ENCODE measurements around the gene KIAA1755.

The KIAA1755 gene, protein sequence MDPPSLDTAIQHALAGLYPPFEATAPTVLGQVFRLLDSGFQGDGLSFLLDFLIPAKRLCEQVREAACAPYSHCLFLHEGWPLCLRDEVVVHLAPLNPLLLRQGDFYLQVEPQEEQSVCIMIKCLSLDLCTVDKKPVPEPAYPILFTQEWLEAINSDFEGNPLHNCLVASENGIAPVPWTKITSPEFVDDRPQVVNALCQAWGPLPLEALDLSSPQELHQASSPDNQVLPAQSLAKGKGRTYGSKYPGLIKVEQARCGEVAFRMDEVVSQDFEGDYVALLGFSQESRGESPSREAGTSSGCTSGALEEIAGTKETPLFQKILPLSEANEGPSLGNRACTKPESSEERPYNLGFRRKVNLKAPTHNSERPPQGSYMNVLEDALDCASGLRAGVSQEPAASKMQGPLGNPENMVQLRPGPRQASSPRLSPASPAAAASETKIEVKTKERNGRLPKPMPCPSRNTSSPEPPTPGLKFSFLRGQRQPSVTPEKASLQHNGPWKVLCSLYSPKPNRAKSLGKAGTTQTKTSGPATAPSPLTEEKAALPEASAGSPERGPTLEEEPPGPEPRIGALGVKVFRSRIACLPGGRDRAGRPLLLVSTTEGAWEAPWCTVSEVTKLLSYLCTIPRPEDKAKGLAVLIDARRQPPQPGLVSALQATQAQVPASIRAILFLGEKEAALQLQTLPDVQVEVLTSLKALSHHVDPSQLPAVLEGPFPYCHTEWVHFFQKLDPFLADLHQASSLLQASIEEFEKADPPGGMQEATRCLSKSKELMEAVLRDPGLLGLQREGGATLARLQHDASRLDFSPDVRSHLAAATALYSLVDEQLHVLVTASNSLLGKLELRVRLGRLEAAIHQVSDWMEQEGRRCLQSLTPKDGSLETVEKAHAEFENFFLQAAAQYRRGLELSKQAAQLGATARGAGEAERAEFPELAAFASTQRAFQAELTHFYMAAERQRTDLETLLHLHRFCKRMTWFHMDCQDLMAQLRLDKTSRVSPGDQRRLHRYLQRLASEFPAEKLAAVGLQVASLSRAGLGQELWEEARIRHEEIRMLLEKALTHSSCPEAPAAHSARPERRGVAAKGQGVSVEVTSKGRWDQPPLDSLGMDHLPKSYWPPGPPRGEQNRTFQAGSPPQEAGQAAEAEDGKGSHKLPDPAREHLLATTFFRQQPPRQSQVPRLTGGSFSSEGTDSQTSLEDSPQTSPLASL

GRCh38 chr20:38260378-38261053 is at the start of gene KIAA1755:
KIAA1755 (minus strand) TSS chr20:38260735; CDS start chr20:38260500, 235 bp downstream.
- Histone ChIP-seq H3K9me3 (ENCODE audit: insufficient read depth, low read depth, low read length) (no peaks in the 10 kb centered on the region), H3F3A (ENCODE audit: low read depth) (no peaks in the 10 kb centered on the region), H3K4me2 (ENCODE audit: low read depth, low read length, poor library complexity, severe bottlenecking) (no peak within 1 kb of the TSS), H3K4me3 (ENCODE audit: low read length, poor library complexity, severe bottlenecking) (no peak within 1 kb of the TSS), H3K9me2 (replicated peaks; ENCODE audit: low read depth, low read length) (no peaks in the 10 kb centered on the region), H3K79me2 (ENCODE audit: insufficient read depth, low read length) (no peaks in the 10 kb centered on the region), H3K4me1 (ENCODE audit: insufficient read depth, low read length, poor library complexity, severe bottlenecking) (no peaks in the 10 kb centered on the region), H4K20me1 (ENCODE audit: insufficient read depth, low read length, poor library complexity, severe bottlenecking) (no peaks in the 10 kb centered on the region), H3K9ac (ENCODE audit: low read depth, low read length, poor library complexity, severe bottlenecking) (no peak within 1 kb of the TSS), H2AFZ (ENCODE audit: low read length) (no peak within 1 kb of the TSS), H3K27me3 (ENCODE audit: insufficient read depth, low read length, poor library complexity, severe bottlenecking) (no peaks in the 10 kb centered on the region), H3K36me3 (ENCODE audit: insufficient read depth, low read length) (no peaks in the 10 kb centered on the region)
- TF ChIP-seq EZH2phosphoT487 (IDR thresholded peaks at IDR 0.05; ENCODE audit: borderline replicate concordance) (no peak), CTCF (conservative IDR thresholded peaks at IDR 0.05; ENCODE audit: low read length) (no peak)

GRCh38 chr20:38308447-38308846 is 47.9 kb upstream of the KIAA1755 start:
- Histone ChIP-seq H3K9ac (ENCODE audit: low read depth, low read length, poor library complexity, severe bottlenecking) (no peak overlapping the region), H3K36me3 (ENCODE audit: insufficient read depth, low read length) (no peaks in the 10 kb centered on the region), H3K9me2 (replicated peaks; ENCODE audit: low read depth, low read length) (no peaks in the 10 kb centered on the region), H3K27me3 (ENCODE audit: insufficient read depth, low read length, poor library complexity, severe bottlenecking) (no peaks in the 10 kb centered on the region), H3F3A (ENCODE audit: low read depth) (no peaks in the 10 kb centered on the region), H2AFZ (ENCODE audit: low read length) (no peak overlapping the region), H3K4me1 (ENCODE audit: insufficient read depth, low read length, poor library complexity, severe bottlenecking) (peaks cover 14% of the 10 kb centered on the region), H4K20me1 (ENCODE audit: insufficient read depth, low read length, poor library complexity, severe bottlenecking) (no peaks in the 10 kb centered on the region), H3K4me2 (ENCODE audit: low read depth, low read length, poor library complexity, severe bottlenecking) (no peak overlapping the region), H3K9me3 (ENCODE audit: insufficient read depth, low read depth, low read length) (no peaks in the 10 kb centered on the region), H3K4me3 (ENCODE audit: low read length, poor library complexity, severe bottlenecking) (no peak overlapping the region), H3K79me2 (ENCODE audit: insufficient read depth, low read length) (no peaks in the 10 kb centered on the region)
- TF ChIP-seq CTCF (conservative IDR thresholded peaks at IDR 0.05; ENCODE audit: low read length), result no peak
- no peak for TF ChIP-seq EZH2phosphoT487 (IDR thresholded peaks at IDR 0.05; ENCODE audit: borderline replicate concordance)

GRCh38 chr20:38308047-38308438 is 47.5 kb upstream of the KIAA1755 start:
- Histone ChIP-seq H3K36me3 (ENCODE audit: insufficient read depth, low read length) (no peaks in the 10 kb centered on the region), H3K4me1 (ENCODE audit: insufficient read depth, low read length, poor library complexity, severe bottlenecking) (peaks cover 18% of the 10 kb centered on the region)

More at GRCh38 chr20:38308047-38308438, 47.5 kb upstream of the KIAA1755 start:
- no peak overlapping the region for H3K9ac ChIP-seq (ENCODE audit: low read depth, low read length, poor library complexity, severe bottlenecking)
- no peak overlapping the region for H2AFZ ChIP-seq (ENCODE audit: low read length)
- no peaks in the 10 kb centered on the region for H3K79me2 ChIP-seq (ENCODE audit: insufficient read depth, low read length)
- TF ChIP-seq EZH2phosphoT487 (IDR thresholded peaks at IDR 0.05; ENCODE audit: borderline replicate concordance) (no peak), CTCF (conservative IDR thresholded peaks at IDR 0.05; ENCODE audit: low read length) (no peak)
- no peak overlapping the region for H3K4me2 ChIP-seq (ENCODE audit: low read depth, low read length, poor library complexity, severe bottlenecking)
- H3F3A ChIP-seq (ENCODE audit: low read depth), result no peaks in the 10 kb centered on the region
- H3K9me3 ChIP-seq (ENCODE audit: insufficient read depth, low read depth, low read length), result no peaks in the 10 kb centered on the region
- H3K27me3 ChIP-seq (ENCODE audit: insufficient read depth, low read length, poor library complexity, severe bottlenecking), result no peaks in the 10 kb centered on the region
- no peaks in the 10 kb centered on the region for H4K20me1 ChIP-seq (ENCODE audit: insufficient read depth, low read length, poor library complexity, severe bottlenecking)
- no peak overlapping the region for H3K4me3 ChIP-seq (ENCODE audit: low read length, poor library complexity, severe bottlenecking)
- no peaks in the 10 kb centered on the region for H3K9me2 ChIP-seq (replicated peaks; ENCODE audit: low read depth, low read length)
